Measurements from ENCODE around the gene HRAS. TPM values are rescaled to one million over a fixed set of nuclear protein-coding genes. Genes with fewer than 3 reads are reported as not detected.

HRAS gene
- total and polyA plus RNA-seq, 2 of the 13 experiments (the other 11 are each of a cell fraction or from before 2014, with no cell fraction given): 32.9 to 50.0 TPM

- BruUV-seq (replicated peaks): no TSS peak
- CTCF ChIA-PET (ENCODE audit: low intra/inter-chr PET ratio, low total read pairs): no interaction called here
These were observed 20.8 kb downstream of the HRAS start for GRCh38 chr11:514606-515005.

DNA sequence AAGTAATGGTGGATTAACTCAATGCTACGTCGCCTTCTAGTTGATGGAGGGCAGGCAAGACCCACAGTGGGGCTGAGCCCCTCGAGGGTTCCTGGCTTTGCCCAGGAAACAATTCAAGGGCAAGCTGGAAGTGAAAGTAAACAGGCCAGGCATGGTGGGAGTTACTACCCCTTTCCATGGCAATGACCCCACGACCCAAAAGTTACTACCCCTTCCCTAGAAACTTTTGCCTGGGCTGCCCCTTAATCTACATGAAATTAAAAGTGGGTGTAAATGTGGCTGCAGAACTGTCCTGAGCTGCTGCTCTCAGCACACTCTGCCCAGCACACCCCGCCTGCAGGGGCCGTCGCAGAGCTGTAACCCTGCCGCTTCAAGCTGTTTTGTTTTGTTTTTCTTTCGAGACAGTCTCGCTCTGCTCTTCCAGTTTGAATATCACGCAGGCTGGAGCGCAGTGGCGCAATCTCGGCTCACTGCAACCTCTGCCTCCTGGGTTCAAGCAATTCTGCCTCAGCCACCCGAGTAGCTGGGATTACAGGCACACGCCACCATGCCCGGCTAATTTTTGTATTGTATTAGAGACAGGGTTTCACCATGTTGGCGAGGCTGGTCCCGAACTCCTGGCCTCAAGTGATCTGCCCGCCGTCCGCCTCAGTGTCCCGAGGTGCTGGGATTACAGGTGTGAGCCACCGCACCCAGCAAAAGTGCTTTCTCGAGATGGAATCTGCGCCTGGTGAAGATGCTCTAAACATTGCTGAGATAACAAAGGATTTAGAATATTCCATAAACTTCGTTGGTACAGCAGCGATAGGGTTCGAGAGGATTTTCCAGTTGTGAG is 22.4 kb downstream of the HRAS start:
- H3K27ac ChIP-seq (ENCODE audit: extremely low read length, insufficient read depth, low read length): no peak overlapping the region
- H3K27me3 ChIP-seq (ENCODE audit: control insufficient read depth in 1 of 2, insufficient read depth in 2 of 2, low read length in 2 of 2): no peaks in the 10 kb centered on the region
- no peak overlapping the region for H2AFZ ChIP-seq (ENCODE audit: low read length)
- ChIA-PET POLR2A (interaction anchor here (1.0 kb wide), 1 partner anchor 73 kb away, joined by 6 read pairs; no protein-coding TSS in a partner anchor), CTCF (ENCODE audit: low intra/inter-chr PET ratio, low total read pairs) (no interaction called here)
- WGBS (ENCODE audit: low lambda C conversion rate): 97% methylated on average over 29 of the region's 29 CpGs
- no peak for FAIRE-seq
- no peak for ATAC-seq
- in situ Hi-C loops (cut with HindIII; ENCODE audit: extremely low pct_ligation_motif_present, low pct_unique_long_range_greater_than_20kb): no loop called here
- DNase-seq (ENCODE audit: low spot score): no peak
- peaks cover 4 to 13% of the 10 kb centered on the region in 2 experiments; a peak in 4 of 5 replicates for H3K36me3 ChIP-seq (replicated peaks in 1 of 2; ENCODE audit: control insufficient read depth in 1 of 2, insufficient read depth in 2 of 2, low read length in 2 of 2)
- no peaks in the 10 kb centered on the region for H3K79me2 ChIP-seq (ENCODE audit: insufficient read depth, low read length)
- peaks cover 9% of the 10 kb centered on the region for H3K4me1 ChIP-seq (ENCODE audit: insufficient read depth, low read length)
- no peaks in the 10 kb centered on the region for H4K20me1 ChIP-seq (ENCODE audit: insufficient read depth, low read length)
- no peaks in the 10 kb centered on the region for H3K9me3 ChIP-seq (ENCODE audit: low read length)
- intact Hi-C loops (cut with micrococcal nuclease; ENCODE audit: unreplicated experiment): no loop called here
- no peak overlapping the region for H3K4me3 ChIP-seq (replicated peaks in 1 of 3; ENCODE audit: insufficient read depth in 1 of 3, low read depth in 2 of 3, low read length in 3 of 3)
- no peak overlapping the region for H3K4me2 ChIP-seq (ENCODE audit: low read depth, low read length)
- no TSS peak for BruUV-seq (replicated peaks)
- no peak overlapping the region for H3K9ac ChIP-seq (ENCODE audit: insufficient read depth, low read depth, low read length)
- no peak for TF ChIP-seq ZNF24 (IDR thresholded peaks at IDR 0.05)
- TF ChIP-seq HNRNPUL1 (IDR thresholded peaks at IDR 0.05; ENCODE audit: low read depth, low read length): no peak
- TF ChIP-seq HNF4G (IDR thresholded peaks at IDR 0.05; ENCODE audit: borderline replicate concordance, low read depth, low read length): no peak
- no peak for TF ChIP-seq HNF4G (CRISPR knock-in tag; IDR thresholded peaks at IDR 0.05; ENCODE audit: borderline replicate concordance, low read depth)
- TF ChIP-seq ZBTB26 (CRISPR knock-in tag; IDR thresholded peaks at IDR 0.05; ENCODE audit: borderline replicate concordance): no peak
- no peak for TF ChIP-seq SKI (IDR thresholded peaks at IDR 0.05; ENCODE audit: partially characterized antibody)
- TF ChIP-seq MEIS1 (CRISPR knock-in tag; IDR thresholded peaks at IDR 0.05; ENCODE audit: borderline replicate concordance): no peak
- TF ChIP-seq ZNF781 (CRISPR knock-in tag; IDR thresholded peaks at IDR 0.05; ENCODE audit: borderline replicate concordance, not compliant biosample characterization): no peak
- TF ChIP-seq CENPT (CRISPR knock-in tag; IDR thresholded peaks at IDR 0.05; ENCODE audit: low read depth): no peak
- TF ChIP-seq ZNF33B (CRISPR knock-in tag; IDR thresholded peaks at IDR 0.05): no peak
- TF ChIP-seq ZNF737 (CRISPR knock-in tag; IDR thresholded peaks at IDR 0.05; ENCODE audit: borderline replicate concordance): no peak
- TF ChIP-seq, protein P1, sequence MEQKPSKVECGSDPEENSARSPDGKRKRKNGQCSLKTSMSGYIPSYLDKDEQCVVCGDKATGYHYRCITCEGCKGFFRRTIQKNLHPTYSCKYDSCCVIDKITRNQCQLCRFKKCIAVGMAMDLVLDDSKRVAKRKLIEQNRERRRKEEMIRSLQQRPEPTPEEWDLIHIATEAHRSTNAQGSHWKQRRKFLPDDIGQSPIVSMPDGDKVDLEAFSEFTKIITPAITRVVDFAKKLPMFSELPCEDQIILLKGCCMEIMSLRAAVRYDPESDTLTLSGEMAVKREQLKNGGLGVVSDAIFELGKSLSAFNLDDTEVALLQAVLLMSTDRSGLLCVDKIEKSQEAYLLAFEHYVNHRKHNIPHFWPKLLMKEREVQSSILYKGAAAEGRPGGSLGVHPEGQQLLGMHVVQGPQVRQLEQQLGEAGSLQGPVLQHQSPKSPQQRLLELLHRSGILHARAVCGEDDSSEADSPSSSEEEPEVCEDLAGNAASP (CRISPR knock-in tag; IDR thresholded peaks at IDR 0.05; ENCODE audit: borderline replicate concordance): no peak
- TF ChIP-seq GFI1 (CRISPR knock-in tag; IDR thresholded peaks at IDR 0.05; ENCODE audit: borderline replicate concordance): no peak

More at GRCh38 chr11:514606-515005, 20.8 kb downstream of the HRAS start:
- TF ChIP-seq ZNF446 (CRISPR knock-in tag; IDR thresholded peaks at IDR 0.05) (no peak), CEBPB (IDR thresholded peaks at IDR 0.05; ENCODE audit: borderline replicate concordance, low read depth, low read length) (peak; percentile 73)
- in situ Hi-C loops (cut with HindIII; ENCODE audit: extremely low pct_ligation_motif_present, low pct_unique_long_range_greater_than_20kb): no loop called here
- DNase-seq (ENCODE audit: low spot score): no peak
- H4K20me1 ChIP-seq (ENCODE audit: insufficient read depth, low read length): no peaks in the 10 kb centered on the region
- no peak overlapping the region for H3K9ac ChIP-seq (ENCODE audit: insufficient read depth, low read depth, low read length)
- H3K4me1 ChIP-seq (ENCODE audit: insufficient read depth, low read length): peaks cover 13% of the 10 kb centered on the region
- no peak overlapping the region for H3K4me2 ChIP-seq (ENCODE audit: low read depth, low read length)
- FAIRE-seq: no peak
- H3K27me3 ChIP-seq (ENCODE audit: control insufficient read depth in 1 of 2, insufficient read depth in 2 of 2, low read length in 2 of 2): no peaks in the 10 kb centered on the region
- WGBS (ENCODE audit: low lambda C conversion rate): 93% methylated on average over 6 of the region's 10 CpGs
- no peak overlapping the region for H3K27ac ChIP-seq (ENCODE audit: extremely low read length, insufficient read depth, low read length)
- no peaks in the 10 kb centered on the region for H3K79me2 ChIP-seq (ENCODE audit: insufficient read depth, low read length)
- H3K36me3 ChIP-seq (replicated peaks in 1 of 2; ENCODE audit: control insufficient read depth in 1 of 2, insufficient read depth in 2 of 2, low read length in 2 of 2): peaks cover 2 to 5% of the 10 kb centered on the region in 2 experiments; a peak in 1 of 5 replicates
- POLR2A ChIA-PET: no interaction called here
- no peak overlapping the region for H3K4me3 ChIP-seq (replicated peaks in 1 of 3; ENCODE audit: insufficient read depth in 1 of 3, low read depth in 2 of 3, low read length in 3 of 3)
- no peak for ATAC-seq
- no peaks in the 10 kb centered on the region for H3K9me3 ChIP-seq (ENCODE audit: low read length)
- no peak overlapping the region for H2AFZ ChIP-seq (ENCODE audit: low read length)
- intact Hi-C loops (cut with micrococcal nuclease; ENCODE audit: unreplicated experiment): loop anchor here (1.0 kb wide), 1 partner anchor 8 kb away; no protein-coding TSS in a partner anchor
